Measurements from ENCODE around the gene BSG. TPM values are rescaled to one million over a fixed set of nuclear protein-coding genes. Genes with fewer than 3 reads are reported as not detected.

Gene BSG
- total and polyA plus RNA-seq, 10 of the 15 experiments (the other 5 are each of a cell fraction or from before 2014, with no cell fraction given): 2.8 to 297 (median 199) TPM

DNA sequence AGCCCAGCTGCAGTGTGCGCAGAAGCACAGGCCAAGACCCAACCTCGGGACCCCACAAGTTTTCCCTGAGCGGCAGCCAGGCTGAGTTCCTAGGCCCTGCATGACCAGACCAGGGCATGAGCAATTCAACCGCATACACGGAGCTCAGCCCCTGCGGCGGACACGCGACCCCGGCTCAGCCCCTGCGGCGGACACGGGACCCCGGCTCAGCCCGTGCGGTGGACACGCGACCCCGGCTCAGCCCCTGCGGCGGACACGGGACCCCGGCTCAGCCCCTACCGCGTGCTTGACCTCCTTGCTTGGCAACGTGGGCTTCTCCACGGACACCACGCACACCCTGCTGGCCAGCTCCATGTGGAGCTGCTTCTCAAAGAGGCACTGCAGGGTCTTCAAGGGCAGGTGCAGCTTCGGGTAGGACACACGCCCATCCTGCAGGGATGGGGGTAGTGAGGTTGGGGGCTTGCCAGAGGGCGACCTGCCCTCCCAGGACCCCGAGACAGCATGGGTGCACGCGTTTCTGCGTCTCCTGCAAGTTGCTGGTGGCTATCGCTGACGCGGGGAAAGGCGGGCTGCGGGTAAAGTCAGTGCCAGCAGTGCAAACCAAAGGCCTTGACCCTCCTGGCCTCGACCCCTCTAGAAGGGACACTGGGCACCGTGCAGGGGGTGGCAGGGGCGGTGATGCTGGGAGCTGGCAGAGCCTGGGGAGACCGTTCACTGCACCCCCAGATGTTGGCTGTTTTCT is 51.0 kb downstream of the BSG start:
- POLR2A ChIA-PET: no interaction called here
- TF ChIP-seq SIN3A (IDR thresholded peaks at IDR 0.05; ENCODE audit: low read depth, low read length) (no peak), MYB (IDR thresholded peaks at IDR 0.05; ENCODE audit: borderline replicate concordance, low read depth, low read length) (no peak), ASH2L (IDR thresholded peaks at IDR 0.05; ENCODE audit: borderline replicate concordance, low read depth) (no peak), CBX3 (IDR thresholded peaks at IDR 0.05; ENCODE audit: borderline replicate concordance, low read depth) (no peak), ZBTB4 (CRISPR knock-in tag; IDR thresholded peaks at IDR 0.05) (no peak), YBX1 (IDR thresholded peaks at IDR 0.05) (no peak), EZH2 (IDR thresholded peaks at IDR 0.05; ENCODE audit: borderline replicate concordance, control insufficient read depth, low read depth, low read length) (no peak), ZNF622 (IDR thresholded peaks at IDR 0.05) (no peak), SPI1 (IDR thresholded peaks at IDR 0.05; ENCODE audit: borderline replicate concordance, insufficient read depth, low read depth, low read length) (no peak), TCF3 (IDR thresholded peaks at IDR 0.05; ENCODE audit: borderline replicate concordance, insufficient read depth, low read depth, low read length) (no peak)
- TF ChIP-seq, protein P1, sequence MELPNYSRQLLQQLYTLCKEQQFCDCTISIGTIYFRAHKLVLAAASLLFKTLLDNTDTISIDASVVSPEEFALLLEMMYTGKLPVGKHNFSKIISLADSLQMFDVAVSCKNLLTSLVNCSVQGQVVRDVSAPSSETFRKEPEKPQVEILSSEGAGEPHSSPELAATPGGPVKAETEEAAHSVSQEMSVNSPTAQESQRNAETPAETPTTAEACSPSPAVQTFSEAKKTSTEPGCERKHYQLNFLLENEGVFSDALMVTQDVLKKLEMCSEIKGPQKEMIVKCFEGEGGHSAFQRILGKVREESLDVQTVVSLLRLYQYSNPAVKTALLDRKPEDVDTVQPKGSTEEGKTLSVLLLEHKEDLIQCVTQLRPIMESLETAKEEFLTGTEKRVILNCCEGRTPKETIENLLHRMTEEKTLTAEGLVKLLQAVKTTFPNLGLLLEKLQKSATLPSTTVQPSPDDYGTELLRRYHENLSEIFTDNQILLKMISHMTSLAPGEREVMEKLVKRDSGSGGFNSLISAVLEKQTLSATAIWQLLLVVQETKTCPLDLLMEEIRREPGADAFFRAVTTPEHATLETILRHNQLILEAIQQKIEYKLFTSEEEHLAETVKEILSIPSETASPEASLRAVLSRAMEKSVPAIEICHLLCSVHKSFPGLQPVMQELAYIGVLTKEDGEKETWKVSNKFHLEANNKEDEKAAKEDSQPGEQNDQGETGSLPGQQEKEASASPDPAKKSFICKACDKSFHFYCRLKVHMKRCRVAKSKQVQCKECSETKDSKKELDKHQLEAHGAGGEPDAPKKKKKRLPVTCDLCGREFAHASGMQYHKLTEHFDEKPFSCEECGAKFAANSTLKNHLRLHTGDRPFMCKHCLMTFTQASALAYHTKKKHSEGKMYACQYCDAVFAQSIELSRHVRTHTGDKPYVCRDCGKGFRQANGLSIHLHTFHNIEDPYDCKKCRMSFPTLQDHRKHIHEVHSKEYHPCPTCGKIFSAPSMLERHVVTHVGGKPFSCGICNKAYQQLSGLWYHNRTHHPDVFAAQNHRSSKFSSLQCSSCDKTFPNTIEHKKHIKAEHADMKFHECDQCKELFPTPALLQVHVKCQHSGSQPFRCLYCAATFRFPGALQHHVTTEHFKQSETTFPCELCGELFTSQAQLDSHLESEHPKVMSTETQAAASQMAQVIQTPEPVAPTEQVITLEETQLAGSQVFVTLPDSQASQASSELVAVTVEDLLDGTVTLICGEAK (IDR thresholded peaks at IDR 0.05; ENCODE audit: borderline replicate concordance): no peak
- TF ChIP-seq, protein P2, sequence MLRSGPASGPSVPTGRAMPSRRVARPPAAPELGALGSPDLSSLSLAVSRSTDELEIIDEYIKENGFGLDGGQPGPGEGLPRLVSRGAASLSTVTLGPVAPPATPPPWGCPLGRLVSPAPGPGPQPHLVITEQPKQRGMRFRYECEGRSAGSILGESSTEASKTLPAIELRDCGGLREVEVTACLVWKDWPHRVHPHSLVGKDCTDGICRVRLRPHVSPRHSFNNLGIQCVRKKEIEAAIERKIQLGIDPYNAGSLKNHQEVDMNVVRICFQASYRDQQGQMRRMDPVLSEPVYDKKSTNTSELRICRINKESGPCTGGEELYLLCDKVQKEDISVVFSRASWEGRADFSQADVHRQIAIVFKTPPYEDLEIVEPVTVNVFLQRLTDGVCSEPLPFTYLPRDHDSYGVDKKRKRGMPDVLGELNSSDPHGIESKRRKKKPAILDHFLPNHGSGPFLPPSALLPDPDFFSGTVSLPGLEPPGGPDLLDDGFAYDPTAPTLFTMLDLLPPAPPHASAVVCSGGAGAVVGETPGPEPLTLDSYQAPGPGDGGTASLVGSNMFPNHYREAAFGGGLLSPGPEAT (IDR thresholded peaks at IDR 0.05; ENCODE audit: low read depth): no peak
- TF ChIP-seq, protein P3, sequence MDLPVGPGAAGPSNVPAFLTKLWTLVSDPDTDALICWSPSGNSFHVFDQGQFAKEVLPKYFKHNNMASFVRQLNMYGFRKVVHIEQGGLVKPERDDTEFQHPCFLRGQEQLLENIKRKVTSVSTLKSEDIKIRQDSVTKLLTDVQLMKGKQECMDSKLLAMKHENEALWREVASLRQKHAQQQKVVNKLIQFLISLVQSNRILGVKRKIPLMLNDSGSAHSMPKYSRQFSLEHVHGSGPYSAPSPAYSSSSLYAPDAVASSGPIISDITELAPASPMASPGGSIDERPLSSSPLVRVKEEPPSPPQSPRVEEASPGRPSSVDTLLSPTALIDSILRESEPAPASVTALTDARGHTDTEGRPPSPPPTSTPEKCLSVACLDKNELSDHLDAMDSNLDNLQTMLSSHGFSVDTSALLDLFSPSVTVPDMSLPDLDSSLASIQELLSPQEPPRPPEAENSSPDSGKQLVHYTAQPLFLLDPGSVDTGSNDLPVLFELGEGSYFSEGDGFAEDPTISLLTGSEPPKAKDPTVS (IDR thresholded peaks at IDR 0.05; ENCODE audit: low read depth, low read length): no peak

More for the DNA sequence above, 51.0 kb downstream of the BSG start:
- DNase-seq (ENCODE audit: low read depth, low spot score): no peak
- Histone ChIP-seq H2AFZ (ENCODE audit: control insufficient read depth, low read depth, low read length) (no peak overlapping the region), H3K36me3 (ENCODE audit: control insufficient read depth in 2 of 2, insufficient read depth in 2 of 2, low read length in 1 of 2) (peaks cover 4 to 7% of the 10 kb centered on the region in 2 experiments; a peak in 3 of 4 replicates), H3K27ac (ENCODE audit: control insufficient read depth, insufficient read depth) (no peak overlapping the region), H3K79me2 (ENCODE audit: control insufficient read depth, insufficient read depth, low read length) (no peaks in the 10 kb centered on the region), H4K20me1 (ENCODE audit: control insufficient read depth, insufficient read depth) (no peaks in the 10 kb centered on the region), H3K4me2 (ENCODE audit: control insufficient read depth, insufficient read depth) (no peak overlapping the region), H3K27me3 (replicated peaks in 1 of 2; ENCODE audit: control insufficient read depth in 2 of 2, insufficient read depth in 2 of 2, low read length in 1 of 2) (no peaks in the 10 kb centered on the region), H3K4me3 (no peak overlapping the region), H3K4me1 (ENCODE audit: control insufficient read depth, insufficient read depth, low read length) (no peaks in the 10 kb centered on the region), H3K9ac (ENCODE audit: control insufficient read depth, insufficient read depth, low read length) (no peak overlapping the region), H3K9me3 (replicated peaks; ENCODE audit: control insufficient read depth, insufficient read depth, low read length) (no peaks in the 10 kb centered on the region; the same call in 2 of the 3 replicates)
- ATAC-seq: no peak
- ChIA-PET SMC1A (ENCODE audit: uncharacterized antibody, unreplicated experiment) (no interaction called here), RAD21 (ENCODE audit: unreplicated experiment) (no interaction called here), CTCF (no interaction called here)
- no TSS peak for BruUV-seq (replicated peaks)
- in situ Hi-C loops (cut with MboI): no loop called here
- WGBS (ENCODE audit: insufficient coverage, insufficient replicate concordance, low lambda C conversion rate, missing lambda C conversion rate): 89% methylated on average over 42 of the region's 44 CpGs
- intact Hi-C loops (cut with micrococcal nuclease; ENCODE audit: unreplicated experiment): no loop called here
- no peak for FAIRE-seq
